NCI-H2196 treated with DMSO at 0.1 percent for 48 hours (cell line): ENCODE measurements around the gene PSTPIP1.

Source experiments
- DNase-seq: peaks from one replicate; lab custom pipeline; 2025; ENCODE audit not compliant: unreplicated experiment; lab: John Stamatoyannopoulos, UW

The PSTPIP1 gene

DNA sequence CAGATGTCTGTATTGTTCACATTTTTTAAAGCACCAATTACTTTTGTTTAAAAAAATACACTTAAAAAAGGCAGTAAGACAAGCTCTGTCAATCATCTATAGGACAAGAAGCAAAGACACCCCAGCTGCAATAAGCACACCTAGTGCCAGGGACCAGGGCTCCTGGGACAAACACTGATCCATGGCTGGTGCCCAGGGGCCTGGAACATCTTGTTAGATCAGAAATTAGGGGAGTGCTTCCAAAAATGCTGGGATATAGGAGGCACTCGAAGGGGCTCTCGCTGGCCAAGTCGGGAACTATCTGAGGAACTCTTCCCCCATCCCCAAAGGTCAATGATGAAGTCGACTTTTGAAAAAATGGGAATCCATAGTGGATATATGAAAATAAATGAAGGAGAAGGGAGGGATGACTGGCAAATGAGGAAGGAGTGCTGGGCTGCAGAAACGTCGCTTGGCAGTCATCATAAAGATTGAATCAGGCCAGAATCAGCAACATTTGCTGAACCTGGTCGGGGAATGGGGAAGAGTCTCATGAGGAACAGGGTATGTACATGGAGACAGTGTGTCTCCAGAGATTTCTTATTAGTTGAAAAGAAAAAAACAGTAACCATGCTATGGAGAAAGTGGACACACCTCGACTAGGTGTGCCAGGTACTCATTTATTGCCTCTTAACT lies 47.5 kb downstream of the PSTPIP1 start:
- no peak for DNase-seq

DNA sequence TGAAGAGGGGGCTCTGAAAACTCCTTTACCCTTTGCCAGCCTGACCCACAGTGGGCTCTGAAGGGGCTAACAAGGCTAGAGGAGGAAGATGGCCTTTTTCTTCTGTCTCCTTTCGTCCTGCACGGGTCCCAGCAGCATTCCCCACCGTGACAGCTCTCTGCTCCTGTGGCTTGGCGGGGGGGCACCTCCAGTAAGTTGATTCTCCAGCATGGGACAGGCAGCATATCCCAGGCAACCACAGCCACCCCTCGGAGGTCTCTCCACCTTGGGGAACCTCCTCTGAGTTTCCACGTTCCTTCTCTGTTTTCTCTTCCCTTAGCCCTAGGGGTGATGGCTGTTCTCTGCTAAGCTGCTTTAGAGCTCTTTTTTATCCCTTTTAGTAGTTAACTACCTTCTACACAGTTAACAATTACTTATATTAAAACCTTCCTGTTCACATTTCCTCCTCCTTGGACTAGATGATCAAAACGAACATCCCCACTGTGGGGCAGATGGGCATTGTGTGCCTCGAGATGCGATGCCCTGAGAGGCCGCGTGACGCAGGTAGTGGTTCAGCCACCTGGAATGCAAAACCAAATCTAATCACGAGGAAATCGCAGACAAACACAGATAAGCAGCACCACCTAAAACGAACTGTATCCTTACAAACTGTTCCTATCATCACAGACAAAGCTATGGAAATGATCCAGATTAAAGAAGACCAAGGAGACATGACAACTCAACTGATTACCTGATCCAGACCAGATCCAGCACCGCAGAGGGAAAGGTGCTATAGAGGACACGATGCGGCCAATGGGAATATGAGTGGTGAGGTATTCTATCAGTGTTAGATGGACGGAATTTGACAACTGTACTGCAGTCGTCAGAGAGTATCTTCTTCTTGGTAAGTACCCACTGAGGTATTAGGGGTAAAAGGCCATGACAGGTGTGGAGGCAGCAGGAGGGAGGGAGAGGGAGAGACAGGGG lies 48.3 kb downstream of the PSTPIP1 start:
- DNase-seq: no peak

- DNase-seq: no peak
Observed at GRCh38 chr15:77044228-77045042, 49.5 kb downstream of the PSTPIP1 start.

GRCh38 chr15:77045985-77046384 lies 51.1 kb downstream of the PSTPIP1 start:
- no peak for DNase-seq

DNA sequence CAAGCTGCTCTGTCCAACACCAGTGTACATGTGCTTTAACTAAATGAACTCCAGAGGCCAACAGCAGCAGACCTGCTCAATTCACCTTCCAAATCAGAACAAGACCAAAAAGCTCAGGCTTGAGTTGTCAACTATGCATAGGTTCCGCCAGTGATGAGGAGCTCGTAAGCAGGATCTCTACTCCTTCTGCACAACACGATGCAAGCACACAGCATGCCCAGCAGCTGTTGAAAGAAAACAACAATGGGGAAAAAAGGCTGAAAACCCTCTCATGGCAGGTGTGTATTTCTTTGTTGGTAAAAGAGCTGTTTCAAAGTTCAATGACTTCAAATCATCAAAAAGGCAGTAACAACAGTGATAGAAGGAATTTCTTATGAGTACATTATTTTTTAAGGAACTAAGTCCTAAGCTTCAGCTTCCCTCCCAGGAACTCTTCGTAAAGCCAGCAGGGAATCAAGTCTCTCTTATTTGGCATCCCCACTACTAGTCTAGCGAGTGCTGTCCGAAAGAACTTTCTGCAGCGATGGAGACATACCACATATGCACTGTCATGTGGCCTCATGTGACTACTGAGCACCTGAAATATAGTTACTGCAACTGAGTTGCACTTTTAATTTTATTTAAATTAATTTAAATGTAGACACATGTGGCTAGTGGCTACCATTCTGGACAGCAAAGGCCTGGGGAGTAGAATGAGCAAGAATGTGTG lies 51.9 kb downstream of the PSTPIP1 start:
- no peak for DNase-seq

GRCh38 chr15:77048135-77048876 lies 53.4 kb downstream of the PSTPIP1 start:
- DNase-seq: no peak

- no peak for DNase-seq
Observed at GRCh38 chr15:77052556-77052955, 57.6 kb downstream of the PSTPIP1 start.

DNA sequence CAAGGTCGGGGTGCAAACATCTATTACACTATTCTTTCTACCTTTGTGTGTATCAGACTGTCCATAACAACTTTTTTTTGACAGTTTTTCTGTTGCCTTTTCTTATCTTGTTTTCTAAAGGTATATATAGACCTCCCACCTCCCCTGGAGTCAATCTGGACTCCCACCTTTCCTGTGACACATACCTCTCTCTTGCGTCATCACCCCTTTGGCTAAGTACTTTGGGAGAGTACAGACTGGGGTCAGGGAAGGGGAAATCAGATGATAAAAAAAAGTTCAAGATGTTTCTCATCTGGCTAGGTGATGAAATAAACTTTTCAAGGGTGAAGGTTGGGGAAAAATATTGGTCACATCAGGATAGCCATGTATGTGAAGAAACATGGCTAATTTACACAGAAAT lies 58.8 kb downstream of the PSTPIP1 start:
- no peak for DNase-seq

GRCh38 chr15:77057072-77057471 lies 62.1 kb downstream of the PSTPIP1 start:
- no peak for DNase-seq

DNA sequence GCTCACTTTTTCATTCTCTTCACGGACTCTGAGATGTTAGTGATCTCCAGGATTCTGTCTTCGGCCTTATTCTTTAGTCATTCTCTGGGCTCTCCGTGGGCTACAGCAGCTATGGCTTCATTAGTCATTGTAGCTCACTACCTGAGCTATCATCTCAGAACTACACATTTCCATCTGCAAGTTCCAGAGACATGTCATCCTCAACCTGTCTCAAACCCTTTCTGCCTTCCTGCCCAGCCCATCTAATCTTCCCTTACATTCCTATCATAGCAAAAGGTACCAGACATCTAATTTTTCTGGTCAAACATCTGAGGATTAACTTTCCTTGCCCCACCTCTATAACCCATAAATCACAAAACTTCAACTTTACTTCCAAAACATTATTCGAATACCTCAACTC lies 62.8 kb downstream of the PSTPIP1 start:
- no peak for DNase-seq

- no peak for DNase-seq
Observed at GRCh38 chr15:77058468-77058867, 63.5 kb downstream of the PSTPIP1 start.

DNA sequence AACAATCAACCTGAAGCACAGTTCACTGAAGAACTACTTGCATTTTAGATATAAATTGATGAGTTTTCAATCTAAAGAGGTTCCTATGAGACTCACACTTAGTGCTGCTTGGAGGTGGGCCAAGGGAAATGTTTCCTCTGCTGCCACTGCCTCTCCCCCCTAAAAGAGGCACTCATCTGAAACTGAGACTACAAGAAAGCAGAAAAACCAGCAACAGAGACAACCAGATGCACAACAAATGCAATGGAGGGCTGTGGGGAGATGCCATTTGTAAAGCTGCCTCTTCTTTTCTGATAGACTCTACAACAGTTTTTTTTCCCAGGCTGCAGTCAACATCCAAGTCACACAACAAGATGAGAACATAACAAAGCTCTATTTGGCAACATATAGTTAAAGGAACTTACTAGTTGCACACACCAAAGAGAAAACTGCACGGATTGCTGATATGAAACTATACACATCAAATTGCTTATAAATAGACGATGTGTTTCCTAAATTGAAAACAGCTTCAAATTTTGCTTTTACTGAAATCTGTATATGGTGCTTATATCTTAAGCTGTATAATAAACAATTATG lies 64.9 kb downstream of the PSTPIP1 start:
- DNase-seq: no peak

- no peak for DNase-seq
Observed at GRCh38 chr15:77060546-77060945, 65.6 kb downstream of the PSTPIP1 start.

- DNase-seq: no peak
Observed at GRCh38 chr15:77063249-77063648, 68.3 kb downstream of the PSTPIP1 start.

DNA sequence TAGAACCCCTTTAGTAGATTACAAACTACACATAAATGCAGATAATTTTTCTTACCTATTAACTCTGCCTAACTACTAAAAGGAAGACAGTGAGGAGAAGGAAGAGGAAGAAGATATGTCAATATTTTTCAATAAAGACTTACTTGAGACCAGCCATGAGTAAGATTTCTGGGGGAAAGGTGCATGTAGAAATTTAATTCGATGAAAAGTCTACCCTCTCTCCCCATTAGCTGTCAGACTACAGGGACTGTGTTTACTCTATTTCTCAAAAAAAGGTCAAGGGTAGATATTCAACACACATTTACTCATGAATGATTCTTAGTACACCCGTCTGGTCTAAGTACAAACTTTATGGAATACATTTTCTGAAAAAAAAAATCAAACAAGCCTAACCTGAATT lies 69.1 kb downstream of the PSTPIP1 start:
- DNase-seq: no peak

DNA sequence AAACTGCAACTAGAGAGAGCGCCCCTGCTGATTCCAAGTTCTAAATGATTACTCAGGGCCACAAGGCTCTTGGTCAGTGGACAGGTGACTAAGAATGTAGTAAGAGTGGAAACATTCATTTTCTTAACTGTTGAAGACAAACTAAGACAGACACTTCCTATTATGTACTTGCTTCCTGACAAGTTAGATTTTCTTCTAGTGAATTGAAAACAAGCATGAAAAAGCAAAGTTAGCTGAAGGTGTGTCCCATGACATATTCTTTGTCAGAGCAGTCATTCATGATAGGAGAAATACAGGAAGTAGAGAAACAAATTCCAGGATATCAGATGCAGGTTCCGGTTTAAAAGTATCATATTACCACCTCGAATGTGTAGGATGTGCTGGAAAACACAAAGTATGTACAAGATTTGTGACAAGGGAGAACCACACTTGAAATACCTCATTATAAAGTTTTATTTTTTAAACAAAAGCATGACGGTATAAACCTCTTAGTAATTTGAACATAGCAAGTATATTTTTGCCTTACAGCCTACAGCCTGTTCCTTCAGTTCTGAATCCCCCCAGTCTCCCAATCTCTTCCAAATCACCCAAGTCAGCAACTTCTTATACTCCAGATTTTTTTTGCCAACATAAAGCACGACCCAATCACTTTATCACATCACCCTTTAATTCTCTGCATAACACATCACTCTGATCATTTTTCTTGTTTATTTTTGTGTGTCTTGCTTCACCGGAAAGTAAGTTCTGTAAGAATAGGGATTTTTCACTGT lies 69.8 kb downstream of the PSTPIP1 start:
- DNase-seq: no peak

DNA sequence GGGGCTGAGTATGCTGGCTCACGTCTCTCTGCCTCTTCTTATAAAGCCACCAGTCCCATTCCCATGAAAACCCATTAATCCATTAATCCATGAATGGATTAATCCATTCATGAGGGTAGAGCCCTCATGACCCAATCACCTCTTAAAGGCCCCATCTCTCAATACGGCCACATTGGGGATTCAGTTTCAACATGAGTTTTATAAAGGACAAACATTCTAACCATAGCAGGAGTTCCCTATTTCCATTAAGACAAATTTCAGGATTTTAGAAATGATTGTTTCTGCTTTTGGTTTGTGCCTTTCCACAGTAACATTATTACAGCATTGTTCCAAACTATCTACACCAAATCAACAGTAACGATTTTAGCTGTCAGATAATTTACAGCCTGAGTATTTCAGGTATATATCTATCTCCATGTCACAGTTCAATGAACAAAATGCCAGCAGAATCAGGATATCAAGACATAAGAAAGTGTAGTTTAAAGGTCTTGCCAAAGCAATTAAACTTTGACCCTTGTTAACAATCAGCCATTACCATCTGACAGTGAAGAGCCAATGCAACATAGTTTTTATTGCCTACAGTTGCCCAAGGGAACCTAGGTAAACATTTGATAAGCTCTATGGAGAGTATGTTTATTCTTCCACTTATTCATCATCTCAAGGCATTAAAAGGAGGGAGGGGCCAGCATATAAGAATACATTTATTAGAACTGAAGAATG lies 72.2 kb downstream of the PSTPIP1 start:
- DNase-seq: peak; percentile 23

GRCh38 chr15:77067691-77068367 lies 72.9 kb downstream of the PSTPIP1 start:
- no peak for DNase-seq
